Measurements from ENCODE around the gene AMH.

DNA sequence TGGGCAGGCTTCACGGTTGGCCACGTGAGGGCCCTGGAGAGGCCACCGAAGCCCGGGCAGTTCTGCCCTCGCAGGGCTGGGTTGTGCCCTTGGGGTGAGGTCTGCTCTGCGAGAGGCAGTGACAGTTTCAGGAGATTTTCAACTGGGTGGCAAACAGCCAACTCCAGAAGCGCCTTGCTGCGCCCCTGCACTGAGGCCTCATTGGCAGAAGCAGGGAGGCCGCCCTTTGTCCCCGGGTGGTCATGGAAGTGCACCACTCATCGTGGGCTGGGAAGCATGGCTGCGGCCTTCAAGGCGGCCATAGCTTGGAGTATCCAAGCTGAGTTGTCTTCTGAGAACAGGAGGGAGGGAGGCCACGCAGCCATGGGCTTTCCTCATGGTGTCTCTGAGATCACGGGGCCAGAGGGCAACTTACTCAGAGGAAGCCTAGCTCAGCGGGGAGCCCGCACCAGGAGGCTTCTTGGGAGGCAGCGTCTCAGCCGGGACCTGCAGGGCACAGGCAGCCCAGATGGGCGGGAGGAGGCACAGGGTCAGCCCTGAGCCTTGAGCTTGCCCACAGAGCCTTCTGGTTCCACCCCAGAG is 27.8 kb upstream of the AMH start:
- TF ChIP-seq, protein P1, sequence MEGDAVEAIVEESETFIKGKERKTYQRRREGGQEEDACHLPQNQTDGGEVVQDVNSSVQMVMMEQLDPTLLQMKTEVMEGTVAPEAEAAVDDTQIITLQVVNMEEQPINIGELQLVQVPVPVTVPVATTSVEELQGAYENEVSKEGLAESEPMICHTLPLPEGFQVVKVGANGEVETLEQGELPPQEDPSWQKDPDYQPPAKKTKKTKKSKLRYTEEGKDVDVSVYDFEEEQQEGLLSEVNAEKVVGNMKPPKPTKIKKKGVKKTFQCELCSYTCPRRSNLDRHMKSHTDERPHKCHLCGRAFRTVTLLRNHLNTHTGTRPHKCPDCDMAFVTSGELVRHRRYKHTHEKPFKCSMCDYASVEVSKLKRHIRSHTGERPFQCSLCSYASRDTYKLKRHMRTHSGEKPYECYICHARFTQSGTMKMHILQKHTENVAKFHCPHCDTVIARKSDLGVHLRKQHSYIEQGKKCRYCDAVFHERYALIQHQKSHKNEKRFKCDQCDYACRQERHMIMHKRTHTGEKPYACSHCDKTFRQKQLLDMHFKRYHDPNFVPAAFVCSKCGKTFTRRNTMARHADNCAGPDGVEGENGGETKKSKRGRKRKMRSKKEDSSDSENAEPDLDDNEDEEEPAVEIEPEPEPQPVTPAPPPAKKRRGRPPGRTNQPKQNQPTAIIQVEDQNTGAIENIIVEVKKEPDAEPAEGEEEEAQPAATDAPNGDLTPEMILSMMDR (IDR thresholded peaks at IDR 0.05) = no peak
- no peak for TF ChIP-seq POLR2A (IDR thresholded peaks at IDR 0.05; ENCODE audit: low read depth)
